T-helper 2 cell treated with Interferon-gamma antibody and Interleukin-4, amounts not matched to agents 5 μg/mL and 100 μg/mL, for 36 hours (primary cell): Measurements from ENCODE around the gene IRF2.

Source experiments
- DNase-seq: peaks from one replicate; pipeline ENCODE4 v3.0.0; 2021; ENCODE audit warnings: low spot score
- H3K27ac Mint-ChIP-seq: one replicate; pipeline ENCODE4 v1.8.0; 2021; ENCODE audit warnings: mild to moderate bottlenecking, mixed read lengths
- H3K27me3 Mint-ChIP-seq: one replicate; pipeline ENCODE4 v1.8.0; 2021; ENCODE audit warnings: low read depth, mixed read lengths
- H3K36me3 Mint-ChIP-seq: one replicate; pipeline ENCODE4 v1.8.0; 2021; ENCODE audit warnings: low read depth, mixed read lengths
- H3K4me1 Mint-ChIP-seq: one replicate; pipeline ENCODE4 v1.8.0; 2021; ENCODE audit warnings: low read depth, mixed read lengths
- H3K4me3 Mint-ChIP-seq: one replicate; pipeline ENCODE4 v1.8.0; 2022; ENCODE audit warnings: mild to moderate bottlenecking, moderate library complexity, mixed read lengths
- H3K9me3 Mint-ChIP-seq: one replicate; pipeline ENCODE4 v1.8.0; 2021; ENCODE audit warnings: mixed read lengths

Gene IRF2

GRCh38 chr4:184409502-184409901 lies 64.8 kb downstream of the IRF2 start:
- DNase-seq, result no peak

GRCh38 chr4:184408684-184409081 lies 65.7 kb downstream of the IRF2 start:
- Mint-ChIP-seq H3K36me3 (peaks cover 77% of the 10 kb centered on the region), H3K9me3 (no peaks in the 10 kb centered on the region), H3K4me1 (peaks cover 42% of the 10 kb centered on the region), H3K4me3 (peak overlapping the region; percentile 65), H3K27ac (peak overlapping the region; percentile 67), H3K27me3 (no peaks in the 10 kb centered on the region)
- DNase-seq, result no peak

More at GRCh38 chr4:184409502-184409901, 64.8 kb downstream of the IRF2 start:
- peak overlapping the region; percentile 84 for H3K27ac Mint-ChIP-seq
- H3K4me3 Mint-ChIP-seq, result peak overlapping the region; percentile 65
- H3K36me3 Mint-ChIP-seq, result peaks cover 73% of the 10 kb centered on the region
- H3K4me1 Mint-ChIP-seq, result peaks cover 47% of the 10 kb centered on the region
- H3K27me3 Mint-ChIP-seq, result no peaks in the 10 kb centered on the region
- no peaks in the 10 kb centered on the region for H3K9me3 Mint-ChIP-seq

GRCh38 chr4:184408021-184408683 lies 66.2 kb downstream of the IRF2 start:
- Mint-ChIP-seq H3K4me3 (peak overlapping the region; percentile 22), H3K36me3 (peaks cover 77% of the 10 kb centered on the region), H3K4me1 (peaks cover 37% of the 10 kb centered on the region), H3K27me3 (no peaks in the 10 kb centered on the region), H3K9me3 (no peaks in the 10 kb centered on the region), H3K27ac (peak overlapping the region; percentile 46)
- DNase-seq, result no peak

GRCh38 chr4:184406958-184407391 lies 67.4 kb downstream of the IRF2 start:
- no peak for DNase-seq
- Mint-ChIP-seq H3K4me1 (peaks cover 33% of the 10 kb centered on the region), H3K27me3 (no peaks in the 10 kb centered on the region), H3K27ac (no peak overlapping the region), H3K36me3 (peaks cover 76% of the 10 kb centered on the region), H3K4me3 (no peak overlapping the region), H3K9me3 (no peaks in the 10 kb centered on the region)

- H3K36me3 Mint-ChIP-seq, result peaks cover 76% of the 10 kb centered on the region
- no peaks in the 10 kb centered on the region for H3K9me3 Mint-ChIP-seq
- no peak for DNase-seq
- H3K4me1 Mint-ChIP-seq, result peaks cover 14% of the 10 kb centered on the region
- no peak overlapping the region for H3K27ac Mint-ChIP-seq
- no peaks in the 10 kb centered on the region for H3K27me3 Mint-ChIP-seq
- no peak overlapping the region for H3K4me3 Mint-ChIP-seq
Observed at GRCh38 chr4:184404047-184404446, 70.3 kb downstream of the IRF2 start.

GRCh38 chr4:184403384-184403781 lies 71.0 kb downstream of the IRF2 start:
- no peak for DNase-seq
- H3K36me3 Mint-ChIP-seq, result peaks cover 74% of the 10 kb centered on the region
- no peaks in the 10 kb centered on the region for H3K27me3 Mint-ChIP-seq
- no peak overlapping the region for H3K4me3 Mint-ChIP-seq
- H3K9me3 Mint-ChIP-seq, result no peaks in the 10 kb centered on the region
- H3K27ac Mint-ChIP-seq, result no peak overlapping the region
- peaks cover 9% of the 10 kb centered on the region for H3K4me1 Mint-ChIP-seq

- peak overlapping the region; percentile 11 for H3K27ac Mint-ChIP-seq
- DNase-seq, result no peak
- H3K27me3 Mint-ChIP-seq, result no peaks in the 10 kb centered on the region
- no peak overlapping the region for H3K4me3 Mint-ChIP-seq
- peaks cover 74% of the 10 kb centered on the region for H3K36me3 Mint-ChIP-seq
- no peaks in the 10 kb centered on the region for H3K9me3 Mint-ChIP-seq
- H3K4me1 Mint-ChIP-seq, result peaks cover 5% of the 10 kb centered on the region
Observed at GRCh38 chr4:184402740-184403383, 71.5 kb downstream of the IRF2 start.

- Mint-ChIP-seq H3K4me3 (no peak overlapping the region), H3K4me1 (peaks cover 10% of the 10 kb centered on the region), H3K27me3 (no peaks in the 10 kb centered on the region), H3K9me3 (no peaks in the 10 kb centered on the region), H3K36me3 (peaks cover 71% of the 10 kb centered on the region), H3K27ac (peak overlapping the region; percentile 11)
- DNase-seq, result no peak
Observed at GRCh38 chr4:184402239-184402638, 72.1 kb downstream of the IRF2 start.

- Mint-ChIP-seq H3K9me3 (no peaks in the 10 kb centered on the region), H3K4me3 (no peak overlapping the region), H3K4me1 (peaks cover 13% of the 10 kb centered on the region), H3K27me3 (no peaks in the 10 kb centered on the region), H3K36me3 (peaks cover 71% of the 10 kb centered on the region), H3K27ac (no peak overlapping the region)
- no peak for DNase-seq
Observed at GRCh38 chr4:184401397-184402171, 72.8 kb downstream of the IRF2 start.

- Mint-ChIP-seq H3K4me1 (peaks cover 15% of the 10 kb centered on the region), H3K36me3 (peaks cover 74% of the 10 kb centered on the region), H3K4me3 (no peak overlapping the region), H3K9me3 (no peaks in the 10 kb centered on the region), H3K27ac (no peak overlapping the region), H3K27me3 (no peaks in the 10 kb centered on the region)
- DNase-seq, result no peak
Observed at GRCh38 chr4:184400891-184401290, 73.5 kb downstream of the IRF2 start.

GRCh38 chr4:184400375-184400870 lies 73.9 kb downstream of the IRF2 start:
- DNase-seq, result no peak
- H3K4me1 Mint-ChIP-seq, result peaks cover 18% of the 10 kb centered on the region
- H3K4me3 Mint-ChIP-seq, result no peak overlapping the region
- H3K36me3 Mint-ChIP-seq, result peaks cover 72% of the 10 kb centered on the region
- no peaks in the 10 kb centered on the region for H3K9me3 Mint-ChIP-seq
- H3K27ac Mint-ChIP-seq, result no peak overlapping the region
- H3K27me3 Mint-ChIP-seq, result no peaks in the 10 kb centered on the region

- no peaks in the 10 kb centered on the region for H3K27me3 Mint-ChIP-seq
- DNase-seq, result no peak
- H3K36me3 Mint-ChIP-seq, result peaks cover 69% of the 10 kb centered on the region
- peak overlapping the region; percentile 7 for H3K27ac Mint-ChIP-seq
- H3K4me3 Mint-ChIP-seq, result no peak overlapping the region
- no peaks in the 10 kb centered on the region for H3K9me3 Mint-ChIP-seq
- peaks cover 22% of the 10 kb centered on the region for H3K4me1 Mint-ChIP-seq
Observed at GRCh38 chr4:184399512-184399908, 74.8 kb downstream of the IRF2 start.

GRCh38 chr4:184398741-184399511 lies 75.4 kb downstream of the IRF2 start:
- H3K27me3 Mint-ChIP-seq, result no peaks in the 10 kb centered on the region
- no peak overlapping the region for H3K4me3 Mint-ChIP-seq
- H3K4me1 Mint-ChIP-seq, result peaks cover 23% of the 10 kb centered on the region
- no peaks in the 10 kb centered on the region for H3K9me3 Mint-ChIP-seq
- H3K27ac Mint-ChIP-seq, result peak overlapping the region; percentile 7
- peaks cover 70% of the 10 kb centered on the region for H3K36me3 Mint-ChIP-seq
- no peak for DNase-seq
